AG04449 (cell line): Measurements from ENCODE around the gene FOXN3.

Experiments
- CTCF ChIA-PET: fragments of 350-600 bp; formaldehyde crosslinking; extraction: SDS; loops from one replicate; lab custom pipeline; 2021; ENCODE audit warnings: antibody characterized with exemption; lab: Yijun Ruan, JAX
- POLR2A ChIA-PET: fragments of 400-600, 350-600 bp; formaldehyde crosslinking; extraction: SDS; loops from one replicate; lab custom pipeline; 2020; ENCODE audit warnings: antibody characterized with exemption, inconsistent platforms; lab: Yijun Ruan, JAX
- DNase-seq: peaks from one replicate; pipeline ENCODE4 v3.0.0-alpha.2; 2010; ENCODE audit warnings: low read depth, low spot score
- H3K4me3 ChIP-seq: 2 replicates; pipeline ENCODE4 v1.5.1; 2011; ENCODE audit warnings: low read depth, mild to moderate bottlenecking, control low read depth, low read length
- CTCF ChIP-seq: IDR thresholded peaks from one replicate; pipeline ENCODE4 v1.5.1; 2011; ENCODE audit warnings: mild to moderate bottlenecking, moderate library complexity, low read length, control low read depth, inconsistent platforms; ENCODE audit not compliant: insufficient read depth; ENCODE audit errors: missing control alignments

The FOXN3 gene

GRCh38 chr14:89339579-89339978, 77.5 kb downstream of the FOXN3 start:
- POLR2A ChIA-PET = no interaction called here
- DNase-seq = no peak
- CTCF ChIA-PET = interaction anchor here (1.8 kb wide), 1 partner anchor 299 kb away, joined by 4 read pairs; no protein-coding TSS in a partner anchor
- H3K4me3 ChIP-seq = no peak overlapping the region
- TF ChIP-seq CTCF = no peak

GRCh38 chr14:89339158-89339557, 77.9 kb downstream of the FOXN3 start:
- no peak for DNase-seq
- no peak overlapping the region for H3K4me3 ChIP-seq
- ChIA-PET POLR2A (no interaction called here), CTCF (interaction anchor here (1.8 kb wide), 1 partner anchor 298 kb away, joined by 4 read pairs; no protein-coding TSS in a partner anchor)
- TF ChIP-seq CTCF = no peak

GRCh38 chr14:89336338-89336737, 80.7 kb downstream of the FOXN3 start:
- H3K4me3 ChIP-seq = no peak overlapping the region
- TF ChIP-seq CTCF = no peak
- POLR2A ChIA-PET = no interaction called here
- DNase-seq = no peak
- CTCF ChIA-PET = no interaction called here

- no peak for DNase-seq
- ChIA-PET CTCF (interaction anchor here (1.0 kb wide), 1 partner anchor 28 kb away, joined by 3 read pairs; no protein-coding TSS in a partner anchor), POLR2A (no interaction called here)
- TF ChIP-seq CTCF = no peak
- H3K4me3 ChIP-seq = no peak overlapping the region
Observed at GRCh38 chr14:89332031-89332430, 85.0 kb downstream of the FOXN3 start.

GRCh38 chr14:89331398-89331797, 85.6 kb downstream of the FOXN3 start:
- no peak overlapping the region for H3K4me3 ChIP-seq
- DNase-seq = no peak
- ChIA-PET POLR2A (no interaction called here), CTCF (no interaction called here)
- no peak for TF ChIP-seq CTCF

- CTCF ChIA-PET = no interaction called here
- H3K4me3 ChIP-seq = peak overlapping the region; percentile 8; the same call in 1 of the 2 replicates
- POLR2A ChIA-PET = interaction anchor here (0.6 to 1.4 kb wide), 2 partner anchors 26 to 55 kb away, joined by 3 to 4 read pairs; no protein-coding TSS in a partner anchor
- no peak for TF ChIP-seq CTCF
- peak; percentile 54 for DNase-seq
Observed at GRCh38 chr14:89330236-89331002, 86.6 kb downstream of the FOXN3 start.
